Brain microvascular endothelial cell (primary cell): ENCODE data around the gene CEMIP2.
"Not testable (repeated sequence)": the region's sequence is repeated elsewhere in the genome, so short reads cannot be mapped to it uniquely, and the experiment has no call there.

Source experiments
- DNase-seq: peaks from one replicate; pipeline ENCODE4 v3.0.0-alpha.2; 2020
- H3K27ac ChIP-seq: fragments of 250-450 bp; sonication (Bioruptor Pico); 2 replicates; pipeline ENCODE4 v1.5.1; 2020; ENCODE audit warnings: mild to moderate bottlenecking, moderate library complexity
- H3K27me3 ChIP-seq: fragments of 250-450 bp; sonication (Bioruptor Pico); replicated peaks from 2 replicates; pipeline ENCODE4 v1.5.1; 2020; ENCODE audit warnings: mild to moderate bottlenecking
- H3K36me3 ChIP-seq: fragments of 250-450 bp; sonication (Bioruptor Pico); replicated peaks from 2 replicates; pipeline ENCODE4 v1.5.1; 2020; ENCODE audit warnings: mild to moderate bottlenecking
- H3K4me3 ChIP-seq: 2 replicates; pipeline ENCODE4 v1.5.1; 2011; ENCODE audit warnings: low read depth, mild to moderate bottlenecking, control low read depth, low read length, moderate library complexity
- CTCF ChIP-seq: IDR thresholded peaks from 2 replicates; pipeline ENCODE4 v1.5.1; 2011; ENCODE audit warnings: low read depth, mild to moderate bottlenecking, moderate library complexity, low read length, control low read depth, inconsistent platforms; ENCODE audit errors: missing control alignments
- in situ Hi-C: cut with HindIII; loops from 2 replicates; pipeline ENCODE4 v1.10.0; 2017; ENCODE audit warnings: low sequenced_read_pairs, low pct_ligation_motif_present

The CEMIP2 gene

GRCh38 chr9:71663931-71664459, 104.3 kb downstream of the CEMIP2 start:
- no peak overlapping the region for H3K4me3 ChIP-seq
- DNase-seq = no peak
- H3K27ac ChIP-seq = no peak overlapping the region
- no peaks in the 10 kb centered on the region for H3K27me3 ChIP-seq
- TF ChIP-seq CTCF = no peak
- in situ Hi-C loops = no loop called here
- no peaks in the 10 kb centered on the region for H3K36me3 ChIP-seq

- in situ Hi-C loops = no loop called here
- no peak for DNase-seq
- H3K27me3 ChIP-seq = no peaks in the 10 kb centered on the region
- TF ChIP-seq CTCF = no peak
- no peak overlapping the region for H3K27ac ChIP-seq
- no peaks in the 10 kb centered on the region for H3K36me3 ChIP-seq
- no peak overlapping the region for H3K4me3 ChIP-seq
Observed at GRCh38 chr9:71663216-71663615, 105.1 kb downstream of the CEMIP2 start.

- Histone ChIP-seq H3K36me3 (no peaks in the 10 kb centered on the region), H3K27ac (no peak overlapping the region), H3K27me3 (no peaks in the 10 kb centered on the region), H3K4me3 (no peak overlapping the region)
- no peak for DNase-seq
- in situ Hi-C loops = no loop called here
- TF ChIP-seq CTCF = no peak
Observed at GRCh38 chr9:71662082-71662481, 106.2 kb downstream of the CEMIP2 start.

DNA sequence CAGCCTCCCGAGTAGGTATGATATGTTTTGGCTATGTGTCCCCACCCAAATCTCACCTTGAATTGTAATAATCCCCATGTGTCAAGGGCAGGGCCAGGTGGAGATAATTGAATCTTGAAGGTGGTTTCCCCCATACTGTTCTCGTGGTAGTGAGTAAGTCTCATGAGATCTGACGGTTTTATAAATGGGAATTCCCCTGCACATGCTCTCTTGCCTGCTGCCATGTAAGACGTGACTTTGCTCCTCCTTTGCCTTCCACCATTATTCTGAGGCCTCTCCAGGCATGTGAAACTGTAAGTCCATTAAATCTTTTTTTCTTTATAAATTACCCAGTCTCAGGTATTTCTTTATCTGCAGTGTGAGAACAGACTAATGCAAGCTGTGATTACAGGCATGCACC, 111.0 kb downstream of the CEMIP2 start:
- in situ Hi-C loops, H3K27ac ChIP-seq, H3K27me3 ChIP-seq, H3K36me3 ChIP-seq, H3K4me3 ChIP-seq, DNase-seq: not testable (repeated sequence)

DNA sequence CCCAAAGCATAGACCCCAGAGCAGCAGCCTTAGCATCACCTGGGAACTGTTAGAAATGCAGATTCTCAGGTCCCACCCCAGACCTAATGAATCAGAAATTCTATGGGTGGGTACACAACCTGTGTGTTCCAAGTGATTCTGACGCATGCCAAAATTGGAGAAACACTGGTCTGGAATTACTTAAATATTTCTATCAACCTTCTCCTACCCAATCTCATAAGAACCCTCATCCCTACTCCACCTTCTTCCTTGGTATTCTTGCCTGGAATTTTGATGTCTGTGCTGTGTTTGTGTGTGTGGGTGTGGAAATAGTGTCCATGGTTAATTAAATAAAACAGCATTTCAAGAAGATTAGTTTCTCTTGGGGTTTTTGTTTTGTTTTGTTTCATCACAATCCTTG, 111.8 kb downstream of the CEMIP2 start:
- no peaks in the 10 kb centered on the region for H3K36me3 ChIP-seq
- in situ Hi-C loops = no loop called here
- H3K4me3 ChIP-seq = no peak overlapping the region
- H3K27ac ChIP-seq = no peak overlapping the region
- no peaks in the 10 kb centered on the region for H3K27me3 ChIP-seq
- DNase-seq = no peak
- no peak for TF ChIP-seq CTCF

DNA sequence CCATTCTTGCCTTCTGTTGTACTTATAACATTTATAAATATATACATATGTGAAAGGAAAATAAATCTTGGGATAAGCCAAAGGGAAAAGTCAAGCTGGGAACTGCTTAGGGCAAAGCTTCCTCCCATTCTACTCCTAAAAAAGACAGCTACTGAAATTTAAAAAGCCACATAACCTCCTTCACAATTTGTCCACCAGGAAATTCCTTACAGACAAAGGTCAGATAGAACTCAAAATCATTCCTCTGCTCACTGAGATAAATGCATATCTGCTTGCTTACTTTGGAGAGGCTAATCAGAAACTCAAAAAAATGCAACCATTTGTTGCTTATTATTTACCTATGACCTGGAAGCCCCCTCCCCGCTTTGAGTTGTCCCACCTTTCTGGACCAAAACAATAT, 112.5 kb downstream of the CEMIP2 start:
- Histone ChIP-seq H3K27me3 (no peaks in the 10 kb centered on the region), H3K36me3 (no peaks in the 10 kb centered on the region), H3K4me3 (no peak overlapping the region), H3K27ac (no peak overlapping the region)
- no peak for DNase-seq
- in situ Hi-C loops = no loop called here
- TF ChIP-seq CTCF = no peak
